Left lobe of liver (tissue), 2 donors: ENCODE results near the gene PCYT1B. TPM values are rescaled to one million over a fixed set of nuclear protein-coding genes. Genes with fewer than 3 reads are reported as not detected.
A peak's percentile ranks its signal among the peaks of the same experiment; 100 is the strongest.
"Not testable (repeated sequence)": the region's sequence is repeated elsewhere in the genome, so short reads cannot be mapped to it uniquely, and the experiment has no call there.

Source experiments
- ATAC-seq: fragments of 200-7000 bp; cut with Tn5 transposase; one replicate; pipeline ENCODE4 v1.9.1; 2020; ENCODE audit warnings: mild to moderate bottlenecking, moderate library complexity
- DNase-seq: peaks from one replicate; pipeline ENCODE4 v3.0.0-alpha.2; 2020; ENCODE audit warnings: low spot score
- total RNA-seq: library from RNA; stranded (reverse); gene quantifications from one replicate; pipeline ENCODE4 v1.2.1, GENCODE V29; 2021
- donor health status: DM: no; HTN: no; CAD: no; lungs with moderate emphysema.
- donor health status: DM: no; HTN: yes; CAD: no.

PCYT1B gene
- total RNA-seq, 1 donor from 2014 or later: 0.05 TPM

GRCh38 chrX:24646745-24647182 lies 383 bp downstream of the PCYT1B start:
- ATAC-seq (no peak), DNase-seq (no peak)

DNA sequence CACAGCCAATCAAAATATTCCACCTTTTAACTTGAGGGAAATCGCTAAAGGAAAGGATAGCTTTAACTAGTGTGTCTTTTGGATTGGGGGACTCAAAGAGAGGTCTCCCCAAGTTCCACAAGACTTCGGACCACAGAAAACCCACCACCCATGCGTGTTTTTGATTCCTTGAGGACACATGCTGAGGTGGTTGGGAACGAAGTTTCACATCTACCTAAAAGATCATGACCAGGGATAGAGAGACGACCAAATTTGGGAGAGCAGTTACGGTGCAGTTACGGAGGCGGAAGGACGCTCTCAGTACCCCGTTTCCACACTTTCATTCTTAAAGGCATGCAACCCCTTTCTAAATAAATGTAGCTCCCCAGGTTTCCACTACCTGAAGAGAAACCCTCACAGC lies 1.1 kb downstream of the PCYT1B start:
- no peak for DNase-seq
- ATAC-seq: no peak

GRCh38 chrX:24643116-24643515 lies 4.0 kb downstream of the PCYT1B start:
- DNase-seq (no peak), ATAC-seq (no peak)

- ATAC-seq (no peak), DNase-seq (no peak)
These were observed 17.4 kb downstream of the PCYT1B start for GRCh38 chrX:24629701-24630100.

DNA sequence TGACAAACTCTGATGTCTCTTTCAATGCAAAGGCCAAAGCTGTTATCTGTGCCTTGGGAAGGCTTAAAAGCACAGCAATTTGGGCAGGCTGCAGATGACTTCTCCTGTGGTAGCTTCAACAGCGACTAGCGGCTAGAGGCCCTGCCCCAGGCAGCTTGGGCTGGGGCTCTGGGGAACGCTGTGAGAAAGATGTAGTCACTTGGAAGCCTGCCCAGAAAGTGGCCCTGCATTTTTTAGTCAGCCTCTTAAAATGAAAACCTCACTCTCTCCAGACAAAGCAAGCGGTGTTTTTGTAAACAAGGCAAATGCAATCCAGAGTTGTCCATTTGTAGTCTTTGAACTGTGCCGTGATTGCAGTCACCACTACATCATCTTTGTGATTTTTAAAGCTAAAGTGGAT lies 27.5 kb downstream of the PCYT1B start:
- ATAC-seq (no peak), DNase-seq (no peak)

- DNase-seq (no peak), ATAC-seq (no peak)
These were observed 36.6 kb downstream of the PCYT1B start for GRCh38 chrX:24610516-24610915.

- ATAC-seq: peak; percentile 80
- no peak for DNase-seq
These were observed 39.5 kb downstream of the PCYT1B start for GRCh38 chrX:24607616-24608015.

DNA sequence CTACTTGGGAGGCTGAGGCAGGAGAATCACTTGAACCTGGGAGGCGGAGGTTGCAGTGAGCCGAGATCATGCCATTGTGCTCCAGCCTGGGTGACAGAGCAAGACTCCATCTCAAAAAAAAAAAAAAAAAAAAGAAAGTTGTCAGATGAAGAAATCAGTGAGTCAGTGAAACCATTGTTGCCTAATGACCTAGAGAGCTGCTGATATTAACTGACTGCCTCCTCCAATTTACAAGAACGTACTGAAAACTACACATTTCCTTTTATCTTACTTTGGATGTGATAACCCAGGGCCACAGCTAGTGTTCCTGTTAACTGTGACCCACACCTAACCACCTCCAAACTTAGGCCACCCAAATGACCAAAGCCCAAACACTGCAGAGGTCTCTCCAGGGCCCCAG lies 41.2 kb downstream of the PCYT1B start:
- not testable (repeated sequence) for ATAC-seq, DNase-seq

GRCh38 chrX:24603191-24603590 lies 44.0 kb downstream of the PCYT1B start:
- no peak for ATAC-seq
- DNase-seq: no peak

- no peak for ATAC-seq
- DNase-seq: no peak
These were observed 45.3 kb downstream of the PCYT1B start for GRCh38 chrX:24601858-24602257.

DNA sequence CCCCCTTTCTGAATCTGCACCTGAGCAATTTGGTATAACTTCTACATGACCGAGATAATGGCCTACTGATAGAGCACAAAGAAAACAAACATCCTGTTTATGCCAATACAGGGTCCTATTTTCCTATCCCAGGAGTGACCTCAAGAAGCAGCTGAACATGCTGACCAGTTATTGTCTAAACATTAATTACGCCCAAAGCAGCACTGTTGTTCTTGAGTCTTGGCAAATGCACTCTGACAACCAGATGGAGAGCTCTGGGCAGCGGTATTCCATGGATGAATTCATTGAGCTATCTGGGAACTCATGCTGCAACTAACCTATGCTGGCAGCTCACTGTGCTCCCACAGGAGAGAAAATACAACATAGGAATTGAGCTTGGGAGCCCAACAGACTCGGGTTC lies 52.6 kb downstream of the PCYT1B start:
- no peak for DNase-seq
- no peak for ATAC-seq

- ATAC-seq (no peak), DNase-seq (no peak)
These were observed 57.0 kb downstream of the PCYT1B start for GRCh38 chrX:24590111-24590510.

DNA sequence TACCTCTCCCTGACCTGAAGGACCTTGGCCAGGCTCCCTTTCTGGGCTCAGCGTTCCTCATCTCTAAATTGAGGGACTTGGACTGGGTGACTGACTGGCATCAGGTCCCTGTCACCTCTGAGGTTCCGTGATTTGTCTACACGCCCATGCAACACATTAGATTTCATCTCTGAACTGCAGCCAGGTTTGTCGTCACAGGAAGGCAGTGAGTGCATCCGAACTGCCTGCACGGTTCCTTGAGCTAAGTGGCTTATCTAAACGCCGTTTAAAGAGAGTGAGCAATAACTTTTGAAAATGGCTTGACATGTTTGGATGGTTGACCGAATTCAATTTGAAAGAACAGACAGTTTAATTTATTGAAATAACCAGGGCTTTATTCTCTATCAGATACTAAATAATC lies 70.1 kb downstream of the PCYT1B start:
- ATAC-seq (no peak), DNase-seq (no peak)

GRCh38 chrX:24575496-24575895 lies 71.7 kb downstream of the PCYT1B start:
- no peak for ATAC-seq
- DNase-seq: no peak

- DNase-seq (no peak), ATAC-seq (no peak)
These were observed 72.4 kb downstream of the PCYT1B start for GRCh38 chrX:24574743-24575142.

GRCh38 chrX:24567169-24567568 lies 80.0 kb downstream of the PCYT1B start:
- no peak for ATAC-seq

GRCh38 chrX:24566240-24566639 lies 80.9 kb downstream of the PCYT1B start:
- DNase-seq (no peak), ATAC-seq (no peak)

More at GRCh38 chrX:24567169-24567568, 80.0 kb downstream of the PCYT1B start:
- no peak for DNase-seq

DNA sequence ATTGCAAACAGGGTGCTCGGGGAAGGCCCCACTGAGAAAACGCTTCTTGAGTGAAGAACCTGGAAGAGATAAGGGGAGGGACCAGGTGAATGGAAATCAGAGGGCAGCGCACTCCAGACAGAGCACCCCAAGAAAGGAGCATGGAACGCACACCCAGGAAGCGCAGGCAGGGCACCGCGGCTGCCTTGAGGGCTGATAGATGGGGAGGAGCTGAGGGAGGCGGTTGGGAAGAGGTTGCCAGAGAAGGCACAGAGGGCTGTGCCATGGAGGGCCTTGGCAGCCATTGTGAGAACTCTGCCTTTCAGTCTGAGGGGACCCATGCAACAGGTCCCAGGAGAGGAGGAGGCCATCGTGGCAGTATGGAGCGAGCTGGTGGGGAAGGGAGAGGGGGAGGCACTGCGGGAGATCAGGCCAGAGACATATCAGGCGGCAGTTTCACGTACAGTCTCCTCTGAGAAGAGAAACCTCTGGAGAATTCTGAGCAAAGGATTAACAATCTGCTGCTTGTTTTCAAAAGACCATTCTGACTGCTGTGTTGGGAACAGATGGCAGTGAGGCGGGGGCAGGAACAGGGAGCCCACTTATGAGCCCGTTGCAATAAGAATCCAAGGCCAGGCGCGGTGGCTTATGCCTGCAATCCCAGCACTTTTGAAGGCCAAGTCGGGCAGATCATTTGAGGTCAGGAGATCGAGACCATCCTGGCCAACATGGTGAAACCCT lies 83.7 kb downstream of the PCYT1B start:
- DNase-seq (no peak), ATAC-seq (no peak)

- DNase-seq (no peak), ATAC-seq (no peak)
These were observed 86.0 kb downstream of the PCYT1B start for GRCh38 chrX:24561121-24561520.

DNA sequence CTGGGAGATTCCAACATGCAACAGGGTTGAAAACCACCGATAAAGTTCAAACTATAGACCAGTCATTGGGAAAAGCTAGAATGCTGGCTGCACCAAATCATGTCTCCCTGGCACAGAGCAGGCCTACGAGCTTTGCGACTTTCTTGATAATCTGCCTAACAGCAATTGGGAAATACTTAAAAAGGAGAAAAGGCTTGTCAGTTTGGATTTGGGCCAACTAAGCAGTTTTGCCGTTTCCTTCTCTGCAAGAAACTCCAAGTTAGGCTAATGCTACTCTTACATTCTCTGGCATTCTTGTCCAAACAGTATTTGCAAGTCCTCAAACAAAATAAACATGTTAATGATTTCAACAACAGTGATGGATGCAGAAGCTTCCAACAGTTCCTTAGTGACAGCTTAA lies 94.1 kb downstream of the PCYT1B start:
- DNase-seq (no peak), ATAC-seq (no peak)

GRCh38 chrX:24550166-24550565 lies 97.0 kb downstream of the PCYT1B start:
- DNase-seq (no peak), ATAC-seq (no peak)

DNA sequence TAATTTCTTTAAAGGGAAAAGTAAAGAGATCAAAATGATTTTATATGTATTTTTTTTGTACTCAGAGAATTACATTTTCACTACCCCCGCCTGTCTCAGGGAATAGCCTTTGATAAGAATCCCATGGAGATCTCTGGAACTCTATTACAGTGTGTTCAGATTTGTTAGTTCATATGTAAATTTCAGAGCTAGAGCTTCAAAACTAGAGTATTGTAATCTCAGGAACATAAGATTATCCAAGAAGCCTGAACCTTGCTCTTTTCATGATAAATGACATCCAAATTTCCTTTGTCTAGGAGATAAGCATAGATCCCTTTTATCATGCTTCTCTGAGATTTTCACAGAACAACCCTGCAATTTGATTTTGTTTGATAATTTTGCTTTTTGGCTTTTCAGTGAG lies 99.2 kb downstream of the PCYT1B start:
- DNase-seq: no peak
- ATAC-seq: no peak

DNA sequence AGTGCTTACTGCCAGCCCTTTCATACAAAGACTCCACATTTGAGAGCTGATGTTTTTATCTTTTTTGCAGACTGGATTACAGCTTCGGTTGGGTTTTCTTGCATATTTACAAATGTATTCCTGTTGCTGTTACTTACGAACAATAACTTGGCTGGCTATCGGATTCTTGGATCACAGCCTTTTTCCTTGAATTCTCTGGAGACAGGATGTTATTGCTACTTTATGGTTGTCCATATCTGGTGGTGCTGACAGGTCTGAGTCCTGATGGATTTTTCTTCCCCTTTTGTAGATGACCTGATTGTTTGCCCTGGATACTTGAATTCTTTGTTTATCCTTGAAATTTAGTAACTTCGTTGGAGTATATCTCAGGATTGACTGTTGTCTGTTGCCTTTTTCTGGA lies 104.4 kb downstream of the PCYT1B start:
- ATAC-seq (no peak), DNase-seq (no peak)
